IMR-90 (cell line): ENCODE data around the gene RMI1. TPM values are rescaled to one million over a fixed set of nuclear protein-coding genes. Genes with fewer than 3 reads are reported as not detected.

Experiments used
- ATAC-seq: fragments of 200-7000 bp; cut with Tn5 transposase; 2 replicates; pipeline ENCODE4 v1.9.1; 2020; ENCODE audit warnings: low read depth, mild to moderate bottlenecking, moderate library complexity
- BruUV-seq: library from RNA; stranded (reverse); fragments of 400-500 nt; replicated peaks from 2 replicates; lab custom pipeline; 2021; lab: Mats Ljungman, UMichigan
- CTCF ChIA-PET: fragments of 300-600 bp; formaldehyde crosslinking; extraction: SDS; loops from one replicate; lab custom pipeline; 2021; ENCODE audit warnings: antibody characterized with exemption; lab: Yijun Ruan, JAX
- POLR2A ChIA-PET: fragments of 300-600 bp; sonication (Branson Sonifier 250); formaldehyde crosslinking; loops from one replicate; lab custom pipeline; 2022; ENCODE audit warnings: antibody characterized with exemption; ENCODE audit not compliant: unreplicated experiment; lab: Charles Lee
- DNase-seq: peaks from one replicate; pipeline ENCODE4 v3.0.0; 2013
- H2AFZ ChIP-seq: replicated peaks from 2 replicates; pipeline ENCODE3; 2013; ENCODE audit warnings: low read length, mild to moderate bottlenecking; ENCODE audit not compliant: poor library complexity
- H2AK5ac ChIP-seq: 2 replicates; pipeline ENCODE4 v1.6.1; 2013; ENCODE audit warnings: low read depth, low read length, inconsistent platforms
- H2AK9ac ChIP-seq: replicated peaks from 2 replicates; pipeline ENCODE3; 2013; ENCODE audit warnings: mild to moderate bottlenecking, low read depth, low read length, moderate library complexity; ENCODE audit not compliant: poor library complexity
- H2BK120ac ChIP-seq: 2 replicates; pipeline ENCODE4 v1.6.1; 2013; ENCODE audit warnings: low read depth, low read length, inconsistent platforms
- H2BK15ac ChIP-seq: 3 replicates; pipeline ENCODE4 v1.6.1; 2013; ENCODE audit warnings: low read depth, low read length, inconsistent platforms
- H2BK20ac ChIP-seq: 2 replicates; pipeline ENCODE4 v1.6.1; 2013; ENCODE audit warnings: low read depth, mild to moderate bottlenecking, inconsistent platforms, low read length, moderate library complexity
- H2BK5ac ChIP-seq: 2 replicates; pipeline ENCODE4 v1.6.1; 2013; ENCODE audit warnings: mild to moderate bottlenecking, low read depth, low read length, inconsistent platforms; ENCODE audit not compliant: poor library complexity, severe bottlenecking
- H3K14ac ChIP-seq: replicated peaks from 2 replicates; pipeline ENCODE4 v1.6.1; 2013; ENCODE audit warnings: low read depth, low read length, inconsistent platforms
- H3K18ac ChIP-seq: 2 replicates; pipeline ENCODE4 v1.6.1; 2013; ENCODE audit warnings: low read depth, low read length, control low read depth
- H3K23ac ChIP-seq: 2 replicates; pipeline ENCODE4 v1.6.1; 2013; ENCODE audit warnings: low read depth, low read length, inconsistent platforms
- H3K27ac ChIP-seq: 2 replicates; pipeline ENCODE4 v1.5.1; 2013; ENCODE audit warnings: mild to moderate bottlenecking, control low read depth, low read length; ENCODE audit not compliant: insufficient read depth
- H3K27me3 ChIP-seq: 2 replicates; pipeline ENCODE4 v1.6.1; 2013; ENCODE audit warnings: low read length; ENCODE audit not compliant: control insufficient read depth, insufficient read depth
- H3K36me3 ChIP-seq: 2 replicates; pipeline ENCODE4 v1.6.1; 2013; ENCODE audit warnings: low read length, mixed read lengths; ENCODE audit not compliant: control insufficient read depth, insufficient read depth
- H3K4ac ChIP-seq: 2 replicates; pipeline ENCODE4 v1.6.1; 2013; ENCODE audit warnings: low read depth, low read length, inconsistent platforms
- H3K4me1 ChIP-seq: 2 replicates; pipeline ENCODE4 v1.6.1; 2013; ENCODE audit warnings: low read length, mixed read lengths; ENCODE audit not compliant: control insufficient read depth, insufficient read depth
- H3K4me2 ChIP-seq: 2 replicates; pipeline ENCODE4 v1.6.1; 2013; ENCODE audit warnings: low read depth, mild to moderate bottlenecking, control low read depth, low read length, moderate library complexity
- H3K4me3 ChIP-seq: 2 replicates; pipeline ENCODE4 v1.5.1; 2013; ENCODE audit warnings: low read depth, mild to moderate bottlenecking, control low read depth, low read length, moderate library complexity; ENCODE audit not compliant: insufficient read depth
- H3K56ac ChIP-seq: 2 replicates; pipeline ENCODE4 v1.6.1; 2013; ENCODE audit warnings: low read length, inconsistent platforms; ENCODE audit not compliant: insufficient read depth; ENCODE audit errors: extremely low read depth
- H3K79me1 ChIP-seq, 2 experiments: 2 replicates each; pipeline ENCODE4 v1.6.1; 2013; ENCODE audit warnings: low read length in 2 of 2, inconsistent platforms in 1 of 2, low read depth in 1 of 2
- H3K9ac ChIP-seq: 2 replicates; pipeline ENCODE4 v1.6.1; 2013; ENCODE audit warnings: low read depth, low read length, control low read depth
- H3K9me1 ChIP-seq: 2 replicates; pipeline ENCODE4 v1.6.1; 2013; ENCODE audit warnings: low read length, inconsistent platforms; ENCODE audit not compliant: insufficient read depth
- H3K9me3 ChIP-seq: 2 replicates; pipeline ENCODE4 v1.6.1; 2013; ENCODE audit warnings: low read length; ENCODE audit not compliant: control insufficient read depth, insufficient read depth
- H4K20me1 ChIP-seq: 2 replicates; pipeline ENCODE4 v1.6.1; 2013; ENCODE audit warnings: low read length, inconsistent platforms; ENCODE audit not compliant: insufficient read depth
- H4K5ac ChIP-seq: 2 replicates; pipeline ENCODE4 v1.6.1; 2013; ENCODE audit warnings: mild to moderate bottlenecking, low read depth, low read length, control low read depth
- H4K8ac ChIP-seq, 2 experiments: 2 replicates each; pipeline ENCODE4 v1.6.1; 2013; ENCODE audit warnings: low read depth in 2 of 2, low read length in 2 of 2, control low read depth in 1 of 2, inconsistent platforms in 1 of 2
- H4K91ac ChIP-seq: 2 replicates; pipeline ENCODE4 v1.6.1; 2013; ENCODE audit warnings: low read depth, low read length, inconsistent platforms; ENCODE audit not compliant: insufficient read depth
- BHLHE40 ChIP-seq: fragments of 150-350 bp; IDR thresholded peaks from 2 replicates; pipeline ENCODE4 v1.6.1; 2016; ENCODE audit warnings: mild to moderate bottlenecking, low read depth, low read length
- CEBPB ChIP-seq: IDR thresholded peaks from 2 replicates; pipeline ENCODE4 v1.6.1; 2012; ENCODE audit warnings: low read depth, low read length, improper control_type of control experiment
- CHD1 ChIP-seq: IDR thresholded peaks from 2 replicates; pipeline ENCODE4 v1.6.1; 2012; ENCODE audit warnings: low read depth, low read length, improper control_type of control experiment
- ELK1 ChIP-seq: fragments of 150-350 bp; IDR thresholded peaks from 2 replicates; pipeline ENCODE4 v1.6.1; 2016; ENCODE audit warnings: low read depth, mild to moderate bottlenecking, low read length, moderate library complexity, borderline replicate concordance
- FOS ChIP-seq: fragments of 150-350 bp; IDR thresholded peaks from 2 replicates; pipeline ENCODE4 v1.6.1; 2016; ENCODE audit warnings: low read depth, low read length
- MAFK ChIP-seq: IDR thresholded peaks from 2 replicates; pipeline ENCODE4 v1.6.1; 2012; ENCODE audit warnings: low read depth, low read length, improper control_type of control experiment
- MAZ ChIP-seq: IDR thresholded peaks from 2 replicates; pipeline ENCODE4 v1.6.1; 2012; ENCODE audit warnings: low read depth, mild to moderate bottlenecking, low read length, improper control_type of control experiment, moderate library complexity, borderline replicate concordance
- MXI1 ChIP-seq: IDR thresholded peaks from 2 replicates; pipeline ENCODE4 v1.6.1; 2012; ENCODE audit warnings: low read depth, mild to moderate bottlenecking, low read length, moderate library complexity, borderline replicate concordance
- NFE2L2 ChIP-seq: fragments of 150-350 bp; IDR thresholded peaks from 2 replicates; pipeline ENCODE4 v1.6.1; 2016; ENCODE audit warnings: low read depth, mild to moderate bottlenecking, low read length
- POLR2A ChIP-seq: IDR thresholded peaks from 2 replicates; pipeline ENCODE4 v1.6.1; 2012; ENCODE audit warnings: mild to moderate bottlenecking, low read depth, low read length
- RAD21 ChIP-seq: IDR thresholded peaks from 2 replicates; pipeline ENCODE4 v1.6.1; 2012; ENCODE audit warnings: low read length, improper control_type of control experiment
- RCOR1 ChIP-seq: IDR thresholded peaks from 2 replicates; pipeline ENCODE4 v1.6.1; 2012; ENCODE audit warnings: mild to moderate bottlenecking, low read length, improper control_type of control experiment; ENCODE audit not compliant: insufficient replicate concordance
- RFX5 ChIP-seq: IDR thresholded peaks from 2 replicates; pipeline ENCODE4 v1.8.0; 2012; ENCODE audit warnings: low read depth, mild to moderate bottlenecking, low read length, moderate library complexity
- SMC3 ChIP-seq: fragments of 150-350 bp; IDR thresholded peaks from 2 replicates; pipeline ENCODE4 v1.6.1; 2016; ENCODE audit warnings: low read depth, mild to moderate bottlenecking, antibody characterized with exemption, low read length, moderate library complexity
- WGBS, 2 experiments: methylation state at CpG; one replicate each; pipeline versions ENCODE4 v1.1.5 to v1.1.7; 2013; ENCODE audit warnings: missing lambda C conversion rate in 2 of 2; ENCODE audit not compliant: insufficient read length in 1 of 2; ENCODE audit errors: extremely low coverage in 2 of 2; 5-methylcytosine and 5-hydroxymethylcytosine counted together
- dilution Hi-C: fragments of 300-500 bp; cut with HindIII; formaldehyde crosslinking; loops from one replicate; pipeline ENCODE4 v1.14.3; 2018; ENCODE audit warnings: low sequenced_read_pairs; ENCODE audit not compliant: unreplicated experiment
- in situ Hi-C: fragments of 300-500 bp; cut with MboI; formaldehyde crosslinking; loops from 3 replicates; pipeline ENCODE4 v1.14.3; 2019; ENCODE audit warnings: low sequenced_read_pairs, inconsistent platforms, mixed read lengths
- intact Hi-C: fragments of 100-400 bp; cut with micrococcal nuclease; formaldehyde crosslinking; loops from 2 replicates; pipeline ENCODE4 v1.10.0; 2022
- polyA plus RNA-seq, 3 experiments: library from polyadenylated mRNA; depleted of rRNA; stranded (reverse); fragments of >200 nt; gene quantifications; 2 replicates each; pipeline ENCODE4 v1.2.3, GENCODE V29; 2012; ENCODE audit warnings: low replicate concordance in 1 of 3
- total RNA-seq: library from RNA; depleted of rRNA; stranded (reverse); fragments of >200 nt; gene quantifications from 2 replicates; pipeline ENCODE4 v1.2.3, GENCODE V29; 2012
- TF ChIP-seq, protein P1 (sequence below): conservative IDR thresholded peaks from 2 replicates; pipeline ENCODE4 v1.5.1; 2012; ENCODE audit warnings: mild to moderate bottlenecking, low read depth, low read length, improper control_type of control experiment
- TF ChIP-seq, protein P2 (sequence below): fragments of 150-350 bp; IDR thresholded peaks from 2 replicates; pipeline ENCODE4 v1.6.1; 2017; ENCODE audit warnings: mild to moderate bottlenecking, antibody characterized with exemption, low read length, low read depth

RMI1 gene
- total and polyA plus RNA-seq, 2 of the 4 experiments (the other 2 are of a cell fraction): 4.4 to 6.8 TPM

DNA sequence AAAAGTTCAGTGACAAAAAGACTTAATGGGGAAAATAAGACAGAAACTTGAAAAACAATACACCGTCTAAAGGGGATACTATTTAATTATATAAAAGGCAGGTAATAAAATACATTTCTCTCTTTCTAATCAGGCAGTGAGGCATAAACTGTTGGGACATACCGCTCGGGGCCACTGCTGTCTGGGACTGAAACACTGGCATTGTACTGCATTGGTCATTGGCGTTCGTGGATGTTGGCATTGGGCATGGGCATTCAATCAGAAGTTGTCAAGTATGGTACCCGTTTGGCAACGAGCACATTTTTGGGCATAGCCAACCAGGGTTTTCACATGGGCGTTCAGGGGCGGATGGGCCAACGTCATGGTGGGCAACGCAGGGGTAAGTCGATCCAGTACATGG, 5.3 kb upstream of the RMI1 start:
- peaks cover 85% of the 10 kb centered on the region for H4K20me1 ChIP-seq
- no peak overlapping the region for H2BK120ac ChIP-seq
- H3K23ac ChIP-seq: peak overlapping the region; percentile 43; the same call in 1 of the 2 replicates
- dilution Hi-C loops (no loop called here), intact Hi-C loops (no loop called here), in situ Hi-C loops (loop anchor here (5.0 kb wide), 1 partner anchor 197 kb away; no protein-coding TSS in a partner anchor)
- H3K4ac ChIP-seq: no peak overlapping the region
- H2BK15ac ChIP-seq: no peak overlapping the region
- no peak overlapping the region for H3K27ac ChIP-seq
- peaks cover 6% of the 10 kb centered on the region for H3K9me1 ChIP-seq
- H2AK5ac ChIP-seq: no peak overlapping the region
- peaks cover 47% of the 10 kb centered on the region for H3K36me3 ChIP-seq
- TF ChIP-seq RFX5 (no peak), RAD21 (no peak), POLR2A (no peak), SMC3 (no peak), MXI1 (no peak), ELK1 (no peak), CEBPB (no peak), FOS (no peak), MAFK (no peak), RCOR1 (no peak), BHLHE40 (no peak), MAZ (no peak), CHD1 (no peak), NFE2L2 (no peak)
- TF ChIP-seq, protein P1, sequence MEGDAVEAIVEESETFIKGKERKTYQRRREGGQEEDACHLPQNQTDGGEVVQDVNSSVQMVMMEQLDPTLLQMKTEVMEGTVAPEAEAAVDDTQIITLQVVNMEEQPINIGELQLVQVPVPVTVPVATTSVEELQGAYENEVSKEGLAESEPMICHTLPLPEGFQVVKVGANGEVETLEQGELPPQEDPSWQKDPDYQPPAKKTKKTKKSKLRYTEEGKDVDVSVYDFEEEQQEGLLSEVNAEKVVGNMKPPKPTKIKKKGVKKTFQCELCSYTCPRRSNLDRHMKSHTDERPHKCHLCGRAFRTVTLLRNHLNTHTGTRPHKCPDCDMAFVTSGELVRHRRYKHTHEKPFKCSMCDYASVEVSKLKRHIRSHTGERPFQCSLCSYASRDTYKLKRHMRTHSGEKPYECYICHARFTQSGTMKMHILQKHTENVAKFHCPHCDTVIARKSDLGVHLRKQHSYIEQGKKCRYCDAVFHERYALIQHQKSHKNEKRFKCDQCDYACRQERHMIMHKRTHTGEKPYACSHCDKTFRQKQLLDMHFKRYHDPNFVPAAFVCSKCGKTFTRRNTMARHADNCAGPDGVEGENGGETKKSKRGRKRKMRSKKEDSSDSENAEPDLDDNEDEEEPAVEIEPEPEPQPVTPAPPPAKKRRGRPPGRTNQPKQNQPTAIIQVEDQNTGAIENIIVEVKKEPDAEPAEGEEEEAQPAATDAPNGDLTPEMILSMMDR: no peak
- TF ChIP-seq, protein P2, sequence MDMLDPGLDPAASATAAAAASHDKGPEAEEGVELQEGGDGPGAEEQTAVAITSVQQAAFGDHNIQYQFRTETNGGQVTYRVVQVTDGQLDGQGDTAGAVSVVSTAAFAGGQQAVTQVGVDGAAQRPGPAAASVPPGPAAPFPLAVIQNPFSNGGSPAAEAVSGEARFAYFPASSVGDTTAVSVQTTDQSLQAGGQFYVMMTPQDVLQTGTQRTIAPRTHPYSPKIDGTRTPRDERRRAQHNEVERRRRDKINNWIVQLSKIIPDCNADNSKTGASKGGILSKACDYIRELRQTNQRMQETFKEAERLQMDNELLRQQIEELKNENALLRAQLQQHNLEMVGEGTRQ: no peak
- H2BK20ac ChIP-seq: no peak overlapping the region
- H4K5ac ChIP-seq: no peak overlapping the region
- 75% methylated on average over 2 of the region's 12 CpGs; no CpG with 5 or more reads in 1 of the 2 experiments for WGBS, 2 experiments
- H3K79me1 ChIP-seq: peaks cover 23 to 30% of the 10 kb centered on the region in 2 experiments
- no peak overlapping the region for H3K4me3 ChIP-seq
- no peak for ATAC-seq
- no peaks in the 10 kb centered on the region for H3K27me3 ChIP-seq
- H2AK9ac ChIP-seq: no peak overlapping the region
- no peak for DNase-seq
- H3K4me2 ChIP-seq: no peak overlapping the region; the same call in 1 of the 2 replicates
- H4K91ac ChIP-seq: no peak overlapping the region
- H3K4me1 ChIP-seq: 0 out of 2 replicates have a peak, but pooled peaks cover 2% of the 10 kb centered on the region
- H3K18ac ChIP-seq: no peak overlapping the region
- no peak overlapping the region for H2AFZ ChIP-seq
- no peak overlapping the region for H4K8ac ChIP-seq
- H3K56ac ChIP-seq: no peak overlapping the region
- no peak overlapping the region for H3K9ac ChIP-seq
- POLR2A ChIA-PET: no interaction called here
- no peaks in the 10 kb centered on the region for H3K9me3 ChIP-seq
- no TSS peak for BruUV-seq
- CTCF ChIA-PET: interaction anchor here (0.6 kb wide), 1 partner anchor 1832 kb away, joined by 3 read pairs; no protein-coding TSS in a partner anchor
- H3K14ac ChIP-seq: no peak overlapping the region
- no peak overlapping the region for H2BK5ac ChIP-seq
